RWPE1 (cell line): ENCODE data around the gene NAALADL2.

Source experiments
- CTCF ChIA-PET: fragments of 350-600 bp; sonication (Branson Sonifier 250); formaldehyde crosslinking; extraction: SDS; loops from one replicate; lab custom pipeline; 2021; lab: Yijun Ruan, JAX
- POLR2A ChIA-PET: fragments of 400-600 bp; formaldehyde crosslinking; extraction: SDS; loops from one replicate; lab custom pipeline; 2020; ENCODE audit warnings: antibody characterized with exemption; ENCODE audit not compliant: low non-redundant PET; lab: Yijun Ruan, JAX
- DNase-seq: peaks from one replicate; pipeline ENCODE4 v3.0.0; 2012; ENCODE audit warnings: low spot score
- H3K27ac ChIP-seq: fragments of 450-650 bp; 2 replicates; pipeline ENCODE4 v1.5.1; 2017
- CTCF ChIP-seq: fragments of 450-650 bp; conservative IDR thresholded peaks from 2 replicates; pipeline ENCODE4 v1.5.1; 2017; ENCODE audit warnings: low read depth, mild to moderate bottlenecking

Gene NAALADL2

GRCh38 chr3:174953068-174953467, 93.9 kb downstream of the NAALADL2 start:
- ChIA-PET CTCF (no interaction called here), POLR2A (no interaction called here)
- DNase-seq, result no peak
- no peak for TF ChIP-seq CTCF
- H3K27ac ChIP-seq, result no peak overlapping the region

- peak; percentile 65 for DNase-seq
- ChIA-PET CTCF (no interaction called here), POLR2A (no interaction called here)
- no peak overlapping the region for H3K27ac ChIP-seq
- no peak for TF ChIP-seq CTCF
Observed at GRCh38 chr3:174955513-174956016, 96.4 kb downstream of the NAALADL2 start.

GRCh38 chr3:174957081-174957480, 97.9 kb downstream of the NAALADL2 start:
- ChIA-PET POLR2A (no interaction called here), CTCF (interaction anchor here (0.6 kb wide), 2 partner anchors 32 to 46 kb away, joined by 3 to 4 read pairs; no protein-coding TSS in a partner anchor)
- no peak overlapping the region for H3K27ac ChIP-seq

GRCh38 chr3:174957551-174958001, 98.4 kb downstream of the NAALADL2 start:
- no peak for TF ChIP-seq CTCF
- H3K27ac ChIP-seq, result no peak overlapping the region
- DNase-seq, result peak; percentile 14
- CTCF ChIA-PET, result interaction anchor here (0.6 kb wide), 2 partner anchors 33 to 47 kb away, joined by 3 to 4 read pairs; no protein-coding TSS in a partner anchor
- POLR2A ChIA-PET, result no interaction called here

More at GRCh38 chr3:174957081-174957480, 97.9 kb downstream of the NAALADL2 start:
- no peak for TF ChIP-seq CTCF
- no peak for DNase-seq

GRCh38 chr3:174958671-174959328, 99.7 kb downstream of the NAALADL2 start:
- CTCF ChIA-PET, result no interaction called here
- DNase-seq, result no peak
- no peak for TF ChIP-seq CTCF
- H3K27ac ChIP-seq, result no peak overlapping the region
- POLR2A ChIA-PET, result no interaction called here

GRCh38 chr3:174959556-174960065, 100.5 kb downstream of the NAALADL2 start:
- DNase-seq, result no peak
- no peak overlapping the region for H3K27ac ChIP-seq
- POLR2A ChIA-PET, result no interaction called here
- TF ChIP-seq CTCF, result no peak
- CTCF ChIA-PET, result no interaction called here
